SU-DHL-6 (cell line): ENCODE data around the gene COX4I1.

ENCODE experiments used
- H2AFZ ChIP-seq: fragments of 200-600 bp; sonication (generic); 2 replicates; pipeline ENCODE4 v1.6.1; 2014; ENCODE audit warnings: low read depth, mild to moderate bottlenecking, moderate library complexity, mixed read lengths, antibody characterized with exemption, low read length; ENCODE audit not compliant: severe bottlenecking
- H3F3A ChIP-seq: fragments of 200-600 bp; shearing (Covaris generic); 2 replicates; pipeline ENCODE4 v1.6.0; 2016; ENCODE audit warnings: antibody characterized with exemption, mild to moderate bottlenecking; ENCODE audit not compliant: insufficient read depth
- H3K27ac ChIP-seq: fragments of 200-600 bp; sonication (generic); 2 replicates; pipeline ENCODE4 v1.5.1; 2016; ENCODE audit warnings: low read depth, mild to moderate bottlenecking, low read length, moderate library complexity, mixed read lengths
- H3K27me3 ChIP-seq: fragments of 200-600 bp; sonication (generic), shearing (Covaris generic); 2 replicates; pipeline ENCODE4 v1.6.0; 2014; ENCODE audit warnings: mild to moderate bottlenecking, low read length
- H3K36me3 ChIP-seq: fragments of 200-600 bp; sonication (generic); 2 replicates; pipeline ENCODE4 v1.6.1; 2014; ENCODE audit warnings: mild to moderate bottlenecking, low read length, mixed read lengths
- H3K4me2 ChIP-seq: fragments of 300-600, 200-600 bp; shearing (Covaris generic), sonication (generic); 2 replicates; pipeline ENCODE4 v1.6.0; 2014; ENCODE audit warnings: low read length, low read depth, mild to moderate bottlenecking; ENCODE audit not compliant: poor library complexity, severe bottlenecking
- H3K4me3 ChIP-seq: fragments of 200-600 bp; sonication (generic); 2 replicates; pipeline ENCODE4 v1.5.1; 2014; ENCODE audit warnings: antibody characterized with exemption, low read length, mild to moderate bottlenecking, mixed read lengths; ENCODE audit not compliant: insufficient read depth, poor library complexity, severe bottlenecking
- H3K79me2 ChIP-seq: fragments of 200-600 bp; sonication (generic); 2 replicates; pipeline ENCODE4 v1.6.1; 2014; ENCODE audit warnings: mild to moderate bottlenecking, low read length, moderate library complexity; ENCODE audit not compliant: insufficient read depth
- H3K9ac ChIP-seq: fragments of 200-600 bp; sonication (generic); 2 replicates; pipeline ENCODE4 v1.7.0; 2014; ENCODE audit warnings: mild to moderate bottlenecking, low read length
- H3K9me2 ChIP-seq: fragments of 200-600 bp; sonication (generic); replicated peaks from 2 replicates; pipeline ENCODE4 v1.6.1; 2014; ENCODE audit warnings: low read length; ENCODE audit not compliant: insufficient read depth
- H3K9me3 ChIP-seq: fragments of 200-600 bp; sonication (generic); 2 replicates; pipeline ENCODE4 v1.6.1; 2014; ENCODE audit warnings: low read length, mixed read lengths; ENCODE audit not compliant: insufficient read depth
- H4K20me1 ChIP-seq: fragments of 200-600 bp; sonication (generic); 2 replicates; pipeline ENCODE4 v1.6.1; 2014; ENCODE audit warnings: low read depth, mild to moderate bottlenecking, antibody characterized with exemption, low read length, moderate library complexity, mixed read lengths
- CTCF ChIP-seq: fragments of 200-600 bp; sonication (generic); IDR thresholded peaks from one replicate; pipeline ENCODE4 v1.5.1; 2017; ENCODE audit warnings: antibody characterized with exemption, mild to moderate bottlenecking, low read length, moderate library complexity; ENCODE audit not compliant: insufficient read depth, poor library complexity, severe bottlenecking
- EZH2phosphoT487 ChIP-seq: fragments of 200-600 bp; sonication (generic), shearing (Covaris generic); conservative IDR thresholded peaks from 2 replicates; pipeline ENCODE4 v1.6.1; 2018; ENCODE audit warnings: mild to moderate bottlenecking, antibody characterized with exemption, low read length, moderate library complexity, mixed read lengths

Gene COX4I1

GRCh38 chr16:85763616-85764015, 35.9 kb upstream of the COX4I1 start:
- Histone ChIP-seq H3F3A (no peaks in the 10 kb centered on the region), H3K27me3 (no peaks in the 10 kb centered on the region), H3K4me3 (no peak overlapping the region), H4K20me1 (no peaks in the 10 kb centered on the region), H3K79me2 (no peaks in the 10 kb centered on the region), H3K27ac (no peak overlapping the region), H3K9me3 (no peaks in the 10 kb centered on the region), H2AFZ (no peak overlapping the region), H3K9ac (no peak overlapping the region), H3K36me3 (no peaks in the 10 kb centered on the region), H3K9me2 (no peaks in the 10 kb centered on the region), H3K4me2 (no peak overlapping the region)
- TF ChIP-seq CTCF (no peak), EZH2phosphoT487 (no peak)

- Histone ChIP-seq H4K20me1 (no peaks in the 10 kb centered on the region), H3K27ac (no peak overlapping the region), H3K36me3 (no peaks in the 10 kb centered on the region), H3F3A (no peaks in the 10 kb centered on the region), H3K9ac (no peak overlapping the region), H2AFZ (no peak overlapping the region), H3K9me3 (no peaks in the 10 kb centered on the region), H3K79me2 (no peaks in the 10 kb centered on the region), H3K4me3 (no peak overlapping the region), H3K4me2 (no peak overlapping the region), H3K9me2 (no peaks in the 10 kb centered on the region), H3K27me3 (no peaks in the 10 kb centered on the region)
- TF ChIP-seq CTCF (no peak), EZH2phosphoT487 (no peak)
Measured at GRCh38 chr16:85765211-85765610, 34.3 kb upstream of the COX4I1 start.

GRCh38 chr16:85765767-85766166, 33.7 kb upstream of the COX4I1 start:
- Histone ChIP-seq H2AFZ (no peak overlapping the region), H3K9ac (no peak overlapping the region), H3K4me2 (no peak overlapping the region), H3F3A (no peaks in the 10 kb centered on the region), H3K4me3 (no peak overlapping the region), H3K36me3 (no peaks in the 10 kb centered on the region), H3K9me3 (no peaks in the 10 kb centered on the region), H3K79me2 (no peaks in the 10 kb centered on the region), H3K27me3 (no peaks in the 10 kb centered on the region), H4K20me1 (no peaks in the 10 kb centered on the region), H3K9me2 (no peaks in the 10 kb centered on the region), H3K27ac (no peak overlapping the region)
- no peak for TF ChIP-seq EZH2phosphoT487
- no peak for TF ChIP-seq CTCF
